GM12878 (cell line): ENCODE data around the gene C1orf174.

Experiments
- EZH2 ChIP-seq: IDR thresholded peaks from 2 replicates; pipeline ENCODE4 v1.6.1; 2012; ENCODE audit warnings: low read depth, mild to moderate bottlenecking, control low read depth, inconsistent platforms, low read length, borderline replicate concordance; ENCODE audit not compliant: control insufficient read depth
- FOXK2 ChIP-seq: fragments of 450-650 bp; IDR thresholded peaks from 2 replicates; pipeline ENCODE4 v1.6.1; 2017; ENCODE audit warnings: mild to moderate bottlenecking, moderate library complexity
- NFYB ChIP-seq: IDR thresholded peaks from 2 replicates; pipeline ENCODE4 v1.6.1; 2011; ENCODE audit warnings: low read depth, mild to moderate bottlenecking, low read length, improper control_type of control experiment, moderate library complexity; ENCODE audit not compliant: insufficient read depth
- PAX8 ChIP-seq: fragments of 450-650 bp; IDR thresholded peaks from 2 replicates; pipeline ENCODE4 v1.6.1; 2017; ENCODE audit warnings: mild to moderate bottlenecking, moderate library complexity
- POLR2A ChIP-seq: IDR thresholded peaks from 2 replicates; pipeline ENCODE4 v1.6.1; 2011; ENCODE audit warnings: low read depth, mild to moderate bottlenecking, low read length
- POLR2AphosphoS5 ChIP-seq: IDR thresholded peaks from 2 replicates; pipeline ENCODE4 v1.6.1; 2011; ENCODE audit warnings: mild to moderate bottlenecking, low read length, inconsistent platforms
- RELA ChIP-seq: fragments of 450-650 bp; IDR thresholded peaks from 2 replicates; pipeline ENCODE4 v1.8.0; 2014; ENCODE audit warnings: borderline replicate concordance; ENCODE audit not compliant: partially characterized antibody
- SP1 ChIP-seq: IDR thresholded peaks from one replicate; pipeline ENCODE4 v1.6.1; 2011; ENCODE audit warnings: low read depth, low read length
- SRF ChIP-seq, 2 experiments: IDR thresholded peaks; 2 replicates each; pipeline ENCODE4 v1.6.1; 2011; ENCODE audit warnings: low read depth in 2 of 2, low read length in 2 of 2, mild to moderate bottlenecking in 1 of 2, moderate library complexity in 1 of 2
- YBX1 ChIP-seq: fragments of 450-650 bp; IDR thresholded peaks from 2 replicates; pipeline ENCODE4 v1.6.1; 2016; ENCODE audit warnings: antibody characterized with exemption
- ZBED1 ChIP-seq: IDR thresholded peaks from 2 replicates; pipeline ENCODE4 v1.6.1; 2016; ENCODE audit warnings: borderline replicate concordance
- ZNF274 ChIP-seq: IDR thresholded peaks from one replicate; pipeline ENCODE4 v1.8.0; 2011; ENCODE audit not compliant: insufficient read length, insufficient read depth
- TF ChIP-seq, protein P1 (sequence below): IDR thresholded peaks from 2 replicates; pipeline ENCODE4 v1.6.1; 2011; ENCODE audit warnings: borderline replicate concordance, low read depth, mild to moderate bottlenecking, moderate library complexity, low read length; ENCODE audit not compliant: insufficient read depth, poor library complexity, severe bottlenecking
- TF ChIP-seq, protein P2 (sequence below): IDR thresholded peaks from 2 replicates; pipeline ENCODE4 v1.6.1; 2012; ENCODE audit warnings: mild to moderate bottlenecking, low read depth, low read length

DNA sequence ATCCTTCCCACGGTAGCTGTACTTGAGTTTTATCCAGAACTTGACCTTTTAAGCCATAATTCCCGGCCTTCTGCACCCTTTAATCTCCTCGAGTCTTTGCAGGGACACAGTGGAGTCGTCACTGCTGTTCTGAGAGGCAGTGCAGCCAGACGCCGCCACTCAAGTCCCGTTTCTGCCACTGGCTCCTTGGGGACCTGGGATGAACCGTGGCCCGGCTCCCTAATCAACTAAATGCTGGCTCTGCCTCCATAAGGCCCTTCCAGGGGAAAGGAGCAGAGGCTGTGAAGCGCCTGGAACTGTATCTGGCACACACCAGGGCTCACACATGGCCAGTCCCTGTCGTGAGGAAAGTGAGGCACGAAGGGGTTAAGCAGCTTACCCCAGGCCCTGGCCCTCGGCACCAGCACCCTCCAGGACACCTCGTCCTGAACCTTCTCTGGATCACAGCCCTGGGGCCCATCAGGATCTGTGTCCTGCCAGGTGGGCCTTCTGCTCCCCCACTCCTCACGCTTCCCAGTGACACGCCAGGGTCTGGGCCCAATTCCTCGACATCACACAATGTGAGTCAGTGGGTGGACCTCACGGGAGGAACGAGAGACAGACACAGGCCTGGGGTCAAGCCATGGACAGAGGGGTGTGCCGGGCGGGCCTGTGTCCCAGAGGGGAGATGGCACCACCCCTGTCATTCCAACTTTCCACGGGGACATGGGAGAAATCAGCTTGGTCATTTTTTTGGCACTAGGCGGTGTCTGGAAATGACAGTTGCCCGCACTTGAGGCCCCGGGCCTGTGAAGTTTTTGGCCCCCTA, 23.5 kb upstream of the C1orf174 start:
- TF ChIP-seq, protein P1, sequence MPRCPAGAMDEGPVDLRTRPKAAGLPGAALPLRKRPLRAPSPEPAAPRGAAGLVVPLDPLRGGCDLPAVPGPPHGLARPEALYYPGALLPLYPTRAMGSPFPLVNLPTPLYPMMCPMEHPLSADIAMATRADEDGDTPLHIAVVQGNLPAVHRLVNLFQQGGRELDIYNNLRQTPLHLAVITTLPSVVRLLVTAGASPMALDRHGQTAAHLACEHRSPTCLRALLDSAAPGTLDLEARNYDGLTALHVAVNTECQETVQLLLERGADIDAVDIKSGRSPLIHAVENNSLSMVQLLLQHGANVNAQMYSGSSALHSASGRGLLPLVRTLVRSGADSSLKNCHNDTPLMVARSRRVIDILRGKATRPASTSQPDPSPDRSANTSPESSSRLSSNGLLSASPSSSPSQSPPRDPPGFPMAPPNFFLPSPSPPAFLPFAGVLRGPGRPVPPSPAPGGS: no peak
- no peak for TF ChIP-seq ZBED1
- no peak for TF ChIP-seq EZH2
- TF ChIP-seq POLR2AphosphoS5: no peak
- TF ChIP-seq YBX1: no peak
- no peak for TF ChIP-seq NFYB
- TF ChIP-seq RELA: no peak
- no peak for TF ChIP-seq SP1
- TF ChIP-seq SRF (IDR thresholded peaks at IDR 0.05; ENCODE audit: low read depth in 2 of 2, low read length in 2 of 2): no peak
- TF ChIP-seq POLR2A: no peak
- TF ChIP-seq PAX8: no peak
- no peak for TF ChIP-seq FOXK2
- TF ChIP-seq, protein P2, sequence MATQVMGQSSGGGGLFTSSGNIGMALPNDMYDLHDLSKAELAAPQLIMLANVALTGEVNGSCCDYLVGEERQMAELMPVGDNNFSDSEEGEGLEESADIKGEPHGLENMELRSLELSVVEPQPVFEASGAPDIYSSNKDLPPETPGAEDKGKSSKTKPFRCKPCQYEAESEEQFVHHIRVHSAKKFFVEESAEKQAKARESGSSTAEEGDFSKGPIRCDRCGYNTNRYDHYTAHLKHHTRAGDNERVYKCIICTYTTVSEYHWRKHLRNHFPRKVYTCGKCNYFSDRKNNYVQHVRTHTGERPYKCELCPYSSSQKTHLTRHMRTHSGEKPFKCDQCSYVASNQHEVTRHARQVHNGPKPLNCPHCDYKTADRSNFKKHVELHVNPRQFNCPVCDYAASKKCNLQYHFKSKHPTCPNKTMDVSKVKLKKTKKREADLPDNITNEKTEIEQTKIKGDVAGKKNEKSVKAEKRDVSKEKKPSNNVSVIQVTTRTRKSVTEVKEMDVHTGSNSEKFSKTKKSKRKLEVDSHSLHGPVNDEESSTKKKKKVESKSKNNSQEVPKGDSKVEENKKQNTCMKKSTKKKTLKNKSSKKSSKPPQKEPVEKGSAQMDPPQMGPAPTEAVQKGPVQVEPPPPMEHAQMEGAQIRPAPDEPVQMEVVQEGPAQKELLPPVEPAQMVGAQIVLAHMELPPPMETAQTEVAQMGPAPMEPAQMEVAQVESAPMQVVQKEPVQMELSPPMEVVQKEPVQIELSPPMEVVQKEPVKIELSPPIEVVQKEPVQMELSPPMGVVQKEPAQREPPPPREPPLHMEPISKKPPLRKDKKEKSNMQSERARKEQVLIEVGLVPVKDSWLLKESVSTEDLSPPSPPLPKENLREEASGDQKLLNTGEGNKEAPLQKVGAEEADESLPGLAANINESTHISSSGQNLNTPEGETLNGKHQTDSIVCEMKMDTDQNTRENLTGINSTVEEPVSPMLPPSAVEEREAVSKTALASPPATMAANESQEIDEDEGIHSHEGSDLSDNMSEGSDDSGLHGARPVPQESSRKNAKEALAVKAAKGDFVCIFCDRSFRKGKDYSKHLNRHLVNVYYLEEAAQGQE: no peak
- no peak for TF ChIP-seq ZNF274
